HG02678 (cell line): Measurements from ENCODE around the gene GABBR2.

Source experiments
- ATAC-seq: cut with Tn5 transposase; IDR thresholded peaks from one replicate; pipeline ENCODE4 v1.9.1; 2021; ENCODE audit warnings: mild to moderate bottlenecking, moderate library complexity; ENCODE audit not compliant: unreplicated experiment

GABBR2 gene

DNA sequence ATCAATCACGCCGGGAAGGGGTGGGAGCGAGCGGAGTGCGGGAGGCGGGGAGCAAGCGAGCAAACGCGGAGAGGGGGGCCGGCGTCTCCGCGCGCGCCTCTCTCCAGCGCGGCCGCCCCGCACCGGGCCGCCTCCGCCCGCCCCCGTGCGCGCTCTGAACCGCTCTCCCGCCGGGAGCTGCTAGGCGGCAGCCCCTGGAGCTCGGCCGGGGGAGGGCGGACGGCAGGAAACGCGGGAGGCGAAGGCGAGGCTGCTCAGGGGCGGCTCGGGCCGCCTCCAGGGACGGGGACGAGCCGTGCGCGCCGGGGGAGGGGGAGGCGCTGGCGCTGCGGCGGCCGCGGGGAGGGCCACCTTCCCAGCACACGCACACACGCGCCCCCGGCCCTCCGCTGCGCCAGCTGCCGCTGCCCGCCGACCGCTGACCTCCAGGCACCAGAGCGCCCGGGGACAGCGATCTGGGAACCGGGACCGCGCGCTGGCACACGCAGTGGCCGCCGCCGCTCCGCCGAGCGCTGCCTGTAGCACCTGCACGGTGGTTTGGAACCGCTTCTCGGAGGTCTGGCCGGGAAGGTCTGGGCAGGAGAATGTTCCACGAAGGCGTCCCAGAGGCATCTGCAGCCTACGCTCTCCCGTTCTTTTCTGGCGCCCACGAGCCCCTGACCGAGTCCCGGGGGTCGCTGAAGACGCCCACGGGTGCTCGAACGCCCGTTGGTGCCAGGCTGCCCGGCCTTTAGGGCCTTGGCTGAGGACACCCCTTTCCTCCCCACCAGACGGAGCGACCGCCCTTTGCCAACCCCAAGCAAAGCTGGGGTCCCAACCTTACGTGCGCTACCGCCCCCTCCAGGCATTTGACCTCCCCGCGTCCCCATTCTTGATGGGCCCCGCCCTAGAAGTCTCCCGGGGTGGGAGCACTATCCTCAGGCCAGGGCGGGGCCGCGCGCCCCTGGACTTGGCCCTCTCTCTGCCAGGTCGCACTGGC, at the start of gene GABBR2:
TSS of gene GABBR2 (minus strand) at position 3 of the 979 bp plus-strand sequence. CDS start 198 bp downstream, outside the sequence.
- ATAC-seq, result no peak

- ATAC-seq, result no peak
Observed at GRCh38 chr9:98755006-98755618, 46.4 kb upstream of the GABBR2 start.

DNA sequence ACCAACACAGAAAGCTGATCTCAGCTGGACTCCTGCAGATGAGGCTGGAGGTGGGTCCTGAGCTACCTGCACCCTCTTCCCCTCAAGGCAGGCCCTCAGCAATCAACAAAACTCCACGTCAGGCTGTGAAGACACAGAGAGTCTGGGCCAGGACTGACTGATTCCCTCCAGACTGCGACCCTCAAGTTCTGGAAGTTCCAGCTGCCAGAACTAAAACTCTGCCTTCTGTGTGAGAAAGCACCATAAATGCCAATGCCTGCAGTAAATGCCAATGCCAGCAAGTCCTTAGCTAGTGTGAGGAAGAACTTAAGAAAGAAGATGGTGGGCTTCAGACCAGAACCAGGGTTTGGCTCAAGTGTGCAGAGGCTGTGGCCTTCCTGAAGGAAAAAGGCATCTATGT, 42.5 kb upstream of the GABBR2 start:
- no peak for ATAC-seq

DNA sequence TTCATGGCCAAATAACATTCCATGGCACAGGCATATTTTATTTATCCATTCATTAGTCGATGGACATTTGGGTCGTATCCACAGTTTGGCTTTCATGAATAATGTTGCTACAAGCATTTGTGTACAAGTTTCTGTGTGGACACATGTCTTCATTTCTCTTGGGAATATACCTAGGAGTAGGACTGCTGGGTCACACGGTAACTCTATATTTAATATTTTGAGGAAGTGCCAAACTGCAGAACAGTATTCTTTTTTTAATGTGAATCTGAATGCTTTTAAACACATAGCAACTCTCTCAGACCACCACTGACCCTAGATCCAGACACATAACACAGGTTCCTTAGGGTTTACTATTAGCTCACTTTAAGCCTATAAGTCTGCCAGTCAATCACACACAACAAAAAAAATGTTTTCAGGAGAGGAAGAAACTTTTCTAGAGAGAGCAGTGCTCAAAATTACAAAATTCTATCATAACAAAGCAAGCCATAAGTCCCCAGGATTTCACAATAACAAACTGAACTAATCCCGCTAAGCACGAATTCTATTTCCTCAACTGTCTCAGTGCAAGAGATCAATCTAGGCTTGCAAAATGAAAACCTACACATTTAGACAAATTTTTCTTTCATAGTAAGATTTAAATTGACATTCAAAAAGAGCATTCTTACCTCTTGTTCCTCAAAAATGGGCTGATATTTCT, 41.8 kb upstream of the GABBR2 start:
- ATAC-seq, result no peak

GRCh38 chr9:98747476-98747875, 38.7 kb upstream of the GABBR2 start:
- no peak for ATAC-seq

DNA sequence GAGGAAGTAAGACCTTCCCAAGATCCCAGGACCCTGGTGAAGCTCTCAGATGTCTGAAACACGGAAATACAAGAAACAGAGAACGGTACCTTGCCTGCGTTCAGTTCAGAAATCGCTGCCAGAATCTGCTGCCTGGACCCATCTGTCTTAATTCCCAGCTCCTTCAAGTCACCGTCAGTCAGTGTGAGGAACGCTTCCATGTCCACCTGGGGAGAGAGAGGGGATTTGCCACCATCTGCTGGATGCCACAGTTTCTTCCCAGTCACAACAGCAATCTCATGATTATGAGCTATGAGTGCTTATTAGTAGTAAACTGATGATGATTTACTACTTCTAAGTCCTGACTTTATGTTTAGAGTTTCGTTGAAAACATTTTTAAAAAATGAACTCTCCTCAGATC, 36.7 kb upstream of the GABBR2 start:
- no peak for ATAC-seq

DNA sequence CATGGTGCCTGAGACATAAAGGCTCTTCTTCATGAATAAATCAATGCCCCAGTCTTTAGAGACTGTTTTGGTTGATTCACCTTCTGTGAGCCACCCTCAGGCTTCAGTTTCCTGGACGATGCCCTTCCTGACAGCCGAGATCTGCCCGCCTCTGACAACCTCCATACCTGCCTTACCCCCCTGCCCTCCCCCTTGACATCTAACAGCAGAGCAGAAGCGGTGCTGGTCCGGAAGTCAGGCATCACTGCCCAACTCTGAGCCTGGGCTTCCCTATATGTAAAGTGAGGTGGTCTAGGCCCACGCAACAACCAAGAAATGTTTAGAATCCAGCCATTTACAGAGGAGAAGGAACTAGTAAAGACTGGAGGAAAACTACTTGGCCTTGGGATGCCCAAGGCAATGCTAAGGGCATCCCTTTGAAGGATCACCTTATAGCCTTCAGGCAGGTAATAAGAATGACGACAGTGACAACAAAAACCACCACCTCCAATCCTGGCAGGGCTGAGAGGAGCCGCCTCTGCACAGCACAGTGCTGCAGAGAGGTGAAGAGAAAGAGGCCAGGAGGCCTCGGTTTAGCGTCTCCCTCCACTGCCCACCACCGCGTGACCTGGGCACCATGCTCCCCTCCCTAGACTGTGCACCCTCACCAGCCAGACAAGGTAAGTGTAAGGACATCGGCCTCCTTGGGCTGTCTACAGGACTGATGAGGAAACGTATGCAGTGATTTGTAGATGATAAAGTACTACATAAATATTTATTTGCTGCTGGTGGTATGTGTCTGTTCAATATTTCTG, 35.3 kb upstream of the GABBR2 start:
- ATAC-seq, result no peak

DNA sequence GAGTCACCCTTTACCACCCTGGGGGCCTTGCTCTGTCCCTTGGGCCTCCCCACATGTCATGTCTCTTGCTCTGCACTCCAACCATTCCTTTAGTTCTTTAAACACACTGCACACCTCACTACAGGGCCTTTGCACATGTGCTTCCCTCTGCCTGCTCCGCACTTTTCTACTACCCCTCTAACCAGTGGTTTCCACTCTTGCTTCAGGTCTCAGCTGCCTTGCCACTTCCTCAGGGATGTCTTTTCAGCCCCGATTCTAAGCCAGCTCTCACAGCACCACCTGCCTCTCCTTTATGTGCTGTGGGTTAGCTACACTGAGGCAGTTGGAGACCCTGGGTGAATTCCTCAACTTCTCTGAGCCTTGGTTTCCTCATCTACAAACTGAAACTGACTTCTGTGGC, 34.6 kb upstream of the GABBR2 start:
- no peak for ATAC-seq

GRCh38 chr9:98742325-98743280, 33.9 kb upstream of the GABBR2 start:
- no peak for ATAC-seq

DNA sequence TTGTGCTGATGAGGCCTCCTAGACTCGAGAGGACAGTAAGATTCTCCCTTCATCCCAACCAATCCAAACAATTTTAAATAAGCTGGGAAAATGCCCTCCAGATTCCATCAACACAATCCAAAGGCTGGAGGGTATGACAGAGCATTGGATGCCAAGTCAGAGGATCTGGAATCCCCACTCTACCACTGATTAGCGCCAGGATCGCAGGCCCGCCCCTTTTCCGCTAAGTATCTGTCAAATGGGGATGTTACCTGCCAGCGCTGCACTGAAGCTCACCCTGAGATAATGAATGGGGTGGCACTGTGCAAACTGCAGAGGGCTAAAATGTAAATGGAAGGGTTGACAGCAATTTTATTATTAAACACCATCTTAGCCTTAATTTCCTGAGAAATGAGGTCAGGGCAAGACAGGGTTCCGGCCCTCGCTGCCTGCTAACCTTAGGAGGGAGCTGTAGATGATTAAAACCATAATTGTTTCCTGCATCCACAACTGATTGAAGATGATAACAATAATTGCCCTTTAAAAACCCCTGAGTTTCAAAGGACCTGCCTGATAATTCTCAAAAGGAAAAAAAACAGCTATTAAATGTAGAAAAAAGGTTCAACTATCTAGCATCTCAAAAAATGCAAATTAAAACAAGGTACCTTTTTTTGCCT, 31.6 kb upstream of the GABBR2 start:
- no peak for ATAC-seq

DNA sequence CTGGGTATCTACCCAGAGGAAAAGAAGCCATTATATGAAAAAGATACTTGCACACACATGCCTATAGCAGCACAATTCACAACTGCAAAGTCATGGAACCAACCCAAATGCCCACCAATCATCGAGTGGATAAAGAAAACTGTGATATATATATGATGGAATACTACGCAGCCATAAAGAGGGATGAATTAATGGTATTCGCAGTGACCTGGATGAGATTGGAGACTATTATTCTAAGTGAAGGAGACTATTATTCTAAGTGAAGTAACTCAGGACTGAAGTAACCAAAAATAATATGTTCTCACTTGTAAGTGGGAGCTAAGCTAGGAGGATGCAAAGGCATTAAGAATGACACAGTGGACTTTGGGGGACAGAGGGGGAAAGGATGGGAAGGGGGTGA, 30.0 kb upstream of the GABBR2 start:
- no peak for ATAC-seq

DNA sequence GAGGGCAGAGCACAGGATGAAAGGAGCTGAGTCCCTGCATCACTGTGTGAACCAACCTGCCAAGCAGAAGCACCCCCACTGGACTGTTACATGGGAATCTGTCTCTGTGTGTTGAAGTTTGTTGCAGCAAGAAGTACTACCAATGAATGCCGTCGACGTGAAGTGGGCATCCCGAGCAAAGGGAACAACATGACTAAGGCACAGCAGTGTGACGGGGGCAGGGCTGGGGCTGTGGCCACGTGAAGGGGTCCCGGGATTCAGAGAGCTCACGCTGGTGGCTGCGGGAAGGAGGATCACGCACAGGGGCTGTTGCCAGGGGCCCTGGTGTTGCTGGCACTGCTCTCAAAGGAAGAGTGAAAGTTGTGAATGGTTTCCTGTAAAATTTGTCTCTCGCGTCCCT, 27.5 kb upstream of the GABBR2 start:
- ATAC-seq, result no peak

GRCh38 chr9:98732801-98733200, 24.1 kb upstream of the GABBR2 start:
- ATAC-seq, result no peak

- no peak for ATAC-seq
Observed at GRCh38 chr9:98732091-98732490, 23.4 kb upstream of the GABBR2 start.

DNA sequence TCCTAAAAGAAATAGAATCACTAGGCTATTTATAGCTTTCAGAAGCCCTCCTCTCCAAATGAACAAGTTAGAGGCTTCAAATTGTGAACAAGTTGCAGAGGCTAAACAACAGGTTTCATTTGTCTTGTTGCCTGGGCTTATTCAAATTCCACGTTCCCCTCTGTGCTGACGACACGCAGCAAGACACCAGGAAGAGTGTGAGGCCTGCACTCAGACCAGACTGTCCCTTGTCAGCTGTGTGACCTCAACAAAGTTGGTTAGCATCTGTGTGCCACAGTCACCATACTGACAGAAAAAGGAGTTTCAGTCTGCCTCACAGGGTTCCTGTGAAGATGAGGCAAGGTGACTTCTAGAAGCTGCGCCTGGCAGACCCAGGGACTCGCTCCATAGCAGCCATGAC, 22.1 kb upstream of the GABBR2 start:
- ATAC-seq, result no peak

DNA sequence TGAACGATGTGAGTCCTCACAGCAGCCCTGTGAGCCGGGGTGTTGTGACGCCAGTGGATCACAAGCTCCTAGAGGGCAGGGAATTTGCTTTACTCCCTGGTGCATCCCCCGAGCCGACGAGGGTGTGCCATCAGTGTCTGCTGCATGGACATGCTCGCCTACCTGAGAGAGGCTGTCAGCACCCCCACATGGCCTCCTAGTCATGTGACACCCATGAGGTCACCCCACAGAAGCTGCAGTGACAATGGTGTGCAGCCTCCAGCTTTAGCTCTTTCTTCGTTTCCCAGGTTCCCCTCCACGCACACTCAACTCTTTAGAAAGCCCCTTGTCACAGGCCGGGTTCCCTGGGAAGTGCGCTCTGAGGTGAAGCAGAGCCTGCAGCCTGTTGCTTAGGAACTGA, 19.8 kb upstream of the GABBR2 start:
- ATAC-seq, result no peak

- no peak for ATAC-seq
Observed at GRCh38 chr9:98727428-98727827, 18.7 kb upstream of the GABBR2 start.

- ATAC-seq, result no peak
Observed at GRCh38 chr9:98726735-98727134, 18.0 kb upstream of the GABBR2 start.
